A549 treated with dexamethasone at 1 μM for 4 hours (cell line): ENCODE measurements around the gene C20orf96. TPM values are rescaled to one million over a fixed set of nuclear protein-coding genes. Genes with fewer than 3 reads are reported as not detected.

Experiments
- total RNA-seq: library from RNA; stranded (reverse); fragments of 200-300 nt; extraction: Qiagen RNA extraction; gene quantifications from 5 replicates; pipeline ENCODE4 v1.2.3, GENCODE V29; 2022

C20orf96 gene
- 9.5 to 10.7 TPM (median 10.1 TPM) in 5 replicates for total RNA-seq

GRCh38 chr20:290084-290831, at the start of gene C20orf96:
Gene C20orf96, minus strand, starts transcription at chr20:290750. Its CDS starts 140 bp downstream, at chr20:290610.

GRCh38 chr20:325045-325888, 34.7 kb upstream of the C20orf96 start, which contains the start of gene SOX12:
Gene SOX12, plus strand, starts transcription at chr20:325552. Its CDS starts 373 bp downstream, at chr20:325925.

DNA sequence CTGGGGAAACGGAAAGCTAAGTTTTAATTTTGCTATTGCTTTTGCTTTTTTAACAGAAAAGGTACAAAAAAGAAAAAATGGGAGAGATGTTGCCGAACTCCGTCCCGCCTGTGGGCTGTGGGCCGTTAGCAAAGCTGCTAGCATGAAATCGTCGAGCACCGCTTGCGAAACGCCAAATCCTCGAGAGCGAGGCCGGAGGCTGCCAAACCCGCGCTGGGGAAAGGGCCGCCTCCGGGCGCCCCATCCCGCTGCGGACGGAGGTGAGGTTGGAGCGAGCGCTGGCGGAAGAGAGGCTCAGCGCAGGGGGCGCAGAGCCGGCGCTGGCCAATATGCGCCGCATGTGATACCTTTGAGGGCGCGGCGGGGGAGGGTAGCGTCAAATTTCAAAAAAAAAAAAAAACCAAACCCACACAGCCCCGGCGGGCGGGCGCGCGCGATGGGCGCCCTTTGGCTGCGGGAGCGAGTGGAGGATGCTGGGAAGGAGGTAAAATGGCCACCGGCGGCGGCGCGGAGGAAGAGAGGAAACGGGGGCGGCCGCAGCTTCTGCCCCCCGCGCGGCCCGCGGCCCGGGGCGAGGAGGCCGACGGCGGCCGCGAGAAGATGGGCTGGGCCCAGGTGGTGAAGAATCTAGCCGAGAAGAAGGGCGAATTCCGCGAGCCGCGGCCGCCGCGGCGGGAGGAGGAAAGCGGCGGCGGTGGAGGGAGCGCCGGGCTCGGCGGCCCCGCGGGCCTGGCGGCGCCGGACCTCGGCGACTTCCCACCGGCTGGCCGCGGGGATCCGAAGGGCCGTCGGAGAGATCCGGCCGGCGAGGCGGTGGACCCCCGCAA, 6.8 kb upstream of the C20orf96 start, which contains the start of gene ZCCHC3:
TSS of gene ZCCHC3 (plus strand) at position 473 of the 827 bp plus-strand sequence. CDS start at position 490, 17 bp downstream.

DNA sequence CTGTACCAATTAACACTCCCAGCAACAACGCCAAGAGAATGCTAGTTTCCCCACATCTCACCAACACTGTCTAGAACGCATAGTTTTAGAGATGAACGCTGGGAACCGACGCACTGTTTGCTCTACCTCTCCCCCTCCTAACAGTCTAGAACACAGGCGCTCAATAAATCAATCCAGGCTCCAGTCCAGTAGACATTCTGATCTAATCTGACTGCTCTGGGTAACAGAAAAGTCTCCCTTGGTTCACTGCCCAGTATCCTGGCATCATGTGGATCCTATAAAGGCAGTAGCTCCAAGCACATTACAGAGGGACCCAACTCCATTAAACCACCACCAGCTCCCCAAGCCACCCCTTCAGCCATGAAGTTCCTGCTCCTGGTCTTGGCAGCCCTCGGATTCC, 33.1 kb downstream of the C20orf96 start, which contains the start of gene DEFB132:
TSS of gene DEFB132 (plus strand) at position 306 of the 400 bp plus-strand sequence. CDS start at position 361, 55 bp downstream.

DNA sequence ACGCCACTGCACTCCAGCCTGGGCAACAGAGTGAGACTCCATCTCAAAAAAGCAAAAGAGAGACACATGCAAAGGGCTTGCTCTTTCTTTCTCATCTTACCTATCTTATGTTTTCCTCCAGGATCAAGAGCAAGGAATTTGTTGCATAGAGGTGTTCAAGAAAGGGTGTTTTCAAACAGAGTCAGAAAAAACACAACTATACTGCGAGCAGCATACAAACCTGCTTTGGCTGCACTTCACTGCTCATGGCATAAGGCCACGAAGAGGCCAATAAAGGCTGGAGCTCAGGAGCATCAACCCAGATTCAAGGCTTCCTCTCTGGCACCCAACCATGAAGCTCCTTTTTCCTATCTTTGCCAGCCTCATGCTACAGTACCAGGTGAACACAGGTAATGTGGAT, 63.6 kb downstream of the C20orf96 start, which contains the start of gene DEFB129:
TSS of gene DEFB129 (plus strand) at position 301 of the 400 bp plus-strand sequence. CDS start at position 332, 31 bp downstream.

Other genes with a start within 250 kb of the C20orf96 start
- gene DEFB125, start 203.1 kb downstream of the C20orf96 start, total RNA-seq: not detected in 5 replicates
- gene DEFB126, start 148.2 kb downstream of the C20orf96 start, total RNA-seq: not detected in 5 replicates
- not detected in 5 replicates for gene DEFB127, start 133.3 kb downstream of the C20orf96 start, total RNA-seq
- not detected in 5 replicates for gene DEFB128, start 101.0 kb downstream of the C20orf96 start, total RNA-seq
- not detected in 5 replicates for gene DEFB129, start 63.5 kb downstream of the C20orf96 start, total RNA-seq
- not detected in 5 replicates for gene DEFB132, start 33.0 kb downstream of the C20orf96 start, total RNA-seq
- 17.9 to 21.8 TPM (median 19.6 TPM) in 5 replicates for gene ZCCHC3, start 6.8 kb upstream of the C20orf96 start, total RNA-seq
- gene SOX12, start 34.8 kb upstream of the C20orf96 start, total RNA-seq: 17.7 to 28.2 TPM (median 27.1 TPM) in 5 replicates
- 49.9 to 65.7 TPM (median 62.6 TPM) in 5 replicates for gene NRSN2, start 56.4 kb upstream of the C20orf96 start, total RNA-seq
- 50.7 to 64.3 TPM (median 59.0 TPM) in 5 replicates for gene TRIB3, start 90.0 kb upstream of the C20orf96 start, total RNA-seq
- gene RBCK1, start 117.5 kb upstream of the C20orf96 start, total RNA-seq: 100 to 145 TPM (median 133 TPM) in 5 replicates
- 29.4 to 36.7 TPM (median 35.9 TPM) in 5 replicates for gene TBC1D20, start 171.8 kb upstream of the C20orf96 start, total RNA-seq